Ishikawa (cell line): Measurements from ENCODE around the gene KPNA5.

Source experiments
- CEBPB ChIP-seq: IDR thresholded peaks from 2 replicates; pipeline ENCODE4 v1.6.1; 2012
- CREB1 ChIP-seq: IDR thresholded peaks from 2 replicates; pipeline ENCODE4 v1.6.1; 2012; ENCODE audit warnings: low read depth
- EGR1 ChIP-seq: IDR thresholded peaks from 2 replicates; pipeline ENCODE4 v1.6.1; 2012
- EP300 ChIP-seq: IDR thresholded peaks from 2 replicates; pipeline ENCODE4 v1.6.1; 2012; ENCODE audit warnings: borderline replicate concordance
- FOXM1 ChIP-seq: IDR thresholded peaks from 2 replicates; pipeline ENCODE4 v1.6.1; 2012; ENCODE audit warnings: low read depth, borderline replicate concordance
- MAX ChIP-seq: IDR thresholded peaks from 2 replicates; pipeline ENCODE4 v1.6.1; 2012
- NFIC ChIP-seq: IDR thresholded peaks from 2 replicates; pipeline ENCODE4 v1.6.1; 2012
- RAD21 ChIP-seq: IDR thresholded peaks from 2 replicates; pipeline ENCODE4 v1.6.1; 2012; ENCODE audit warnings: low read depth
- TAF1 ChIP-seq: IDR thresholded peaks from 2 replicates; pipeline ENCODE4 v1.6.1; 2012; ENCODE audit warnings: low read depth, mild to moderate bottlenecking
- TCF12 ChIP-seq: IDR thresholded peaks from 2 replicates; pipeline ENCODE4 v1.6.1; 2012; ENCODE audit warnings: low read depth
- TEAD4 ChIP-seq: IDR thresholded peaks from 2 replicates; pipeline ENCODE4 v1.6.1; 2012
- YY1 ChIP-seq: IDR thresholded peaks from 2 replicates; pipeline ENCODE4 v1.6.1; 2012; ENCODE audit warnings: low read depth
- ZBTB7A ChIP-seq: IDR thresholded peaks from 2 replicates; pipeline ENCODE4 v1.6.1; 2012; ENCODE audit warnings: low read depth
- TF ChIP-seq, protein P1 (sequence below): IDR thresholded peaks from 2 replicates; pipeline ENCODE4 v1.6.1; 2012
- TF ChIP-seq, protein P2 (sequence below): IDR thresholded peaks from 2 replicates; pipeline ENCODE4 v1.6.1; 2012; ENCODE audit warnings: low read depth, mild to moderate bottlenecking

Gene KPNA5

GRCh38 chr6:116764629-116764960 is 83.6 kb downstream of the KPNA5 start:
- TF ChIP-seq TCF12 (no peak), MAX (no peak), TEAD4 (no peak), EGR1 (no peak), RAD21 (no peak), ZBTB7A (no peak)
- TF ChIP-seq, protein P1, sequence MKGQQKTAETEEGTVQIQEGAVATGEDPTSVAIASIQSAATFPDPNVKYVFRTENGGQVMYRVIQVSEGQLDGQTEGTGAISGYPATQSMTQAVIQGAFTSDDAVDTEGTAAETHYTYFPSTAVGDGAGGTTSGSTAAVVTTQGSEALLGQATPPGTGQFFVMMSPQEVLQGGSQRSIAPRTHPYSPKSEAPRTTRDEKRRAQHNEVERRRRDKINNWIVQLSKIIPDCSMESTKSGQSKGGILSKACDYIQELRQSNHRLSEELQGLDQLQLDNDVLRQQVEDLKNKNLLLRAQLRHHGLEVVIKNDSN, result no peak
- TF ChIP-seq, protein P2, sequence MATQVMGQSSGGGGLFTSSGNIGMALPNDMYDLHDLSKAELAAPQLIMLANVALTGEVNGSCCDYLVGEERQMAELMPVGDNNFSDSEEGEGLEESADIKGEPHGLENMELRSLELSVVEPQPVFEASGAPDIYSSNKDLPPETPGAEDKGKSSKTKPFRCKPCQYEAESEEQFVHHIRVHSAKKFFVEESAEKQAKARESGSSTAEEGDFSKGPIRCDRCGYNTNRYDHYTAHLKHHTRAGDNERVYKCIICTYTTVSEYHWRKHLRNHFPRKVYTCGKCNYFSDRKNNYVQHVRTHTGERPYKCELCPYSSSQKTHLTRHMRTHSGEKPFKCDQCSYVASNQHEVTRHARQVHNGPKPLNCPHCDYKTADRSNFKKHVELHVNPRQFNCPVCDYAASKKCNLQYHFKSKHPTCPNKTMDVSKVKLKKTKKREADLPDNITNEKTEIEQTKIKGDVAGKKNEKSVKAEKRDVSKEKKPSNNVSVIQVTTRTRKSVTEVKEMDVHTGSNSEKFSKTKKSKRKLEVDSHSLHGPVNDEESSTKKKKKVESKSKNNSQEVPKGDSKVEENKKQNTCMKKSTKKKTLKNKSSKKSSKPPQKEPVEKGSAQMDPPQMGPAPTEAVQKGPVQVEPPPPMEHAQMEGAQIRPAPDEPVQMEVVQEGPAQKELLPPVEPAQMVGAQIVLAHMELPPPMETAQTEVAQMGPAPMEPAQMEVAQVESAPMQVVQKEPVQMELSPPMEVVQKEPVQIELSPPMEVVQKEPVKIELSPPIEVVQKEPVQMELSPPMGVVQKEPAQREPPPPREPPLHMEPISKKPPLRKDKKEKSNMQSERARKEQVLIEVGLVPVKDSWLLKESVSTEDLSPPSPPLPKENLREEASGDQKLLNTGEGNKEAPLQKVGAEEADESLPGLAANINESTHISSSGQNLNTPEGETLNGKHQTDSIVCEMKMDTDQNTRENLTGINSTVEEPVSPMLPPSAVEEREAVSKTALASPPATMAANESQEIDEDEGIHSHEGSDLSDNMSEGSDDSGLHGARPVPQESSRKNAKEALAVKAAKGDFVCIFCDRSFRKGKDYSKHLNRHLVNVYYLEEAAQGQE, result no peak

DNA sequence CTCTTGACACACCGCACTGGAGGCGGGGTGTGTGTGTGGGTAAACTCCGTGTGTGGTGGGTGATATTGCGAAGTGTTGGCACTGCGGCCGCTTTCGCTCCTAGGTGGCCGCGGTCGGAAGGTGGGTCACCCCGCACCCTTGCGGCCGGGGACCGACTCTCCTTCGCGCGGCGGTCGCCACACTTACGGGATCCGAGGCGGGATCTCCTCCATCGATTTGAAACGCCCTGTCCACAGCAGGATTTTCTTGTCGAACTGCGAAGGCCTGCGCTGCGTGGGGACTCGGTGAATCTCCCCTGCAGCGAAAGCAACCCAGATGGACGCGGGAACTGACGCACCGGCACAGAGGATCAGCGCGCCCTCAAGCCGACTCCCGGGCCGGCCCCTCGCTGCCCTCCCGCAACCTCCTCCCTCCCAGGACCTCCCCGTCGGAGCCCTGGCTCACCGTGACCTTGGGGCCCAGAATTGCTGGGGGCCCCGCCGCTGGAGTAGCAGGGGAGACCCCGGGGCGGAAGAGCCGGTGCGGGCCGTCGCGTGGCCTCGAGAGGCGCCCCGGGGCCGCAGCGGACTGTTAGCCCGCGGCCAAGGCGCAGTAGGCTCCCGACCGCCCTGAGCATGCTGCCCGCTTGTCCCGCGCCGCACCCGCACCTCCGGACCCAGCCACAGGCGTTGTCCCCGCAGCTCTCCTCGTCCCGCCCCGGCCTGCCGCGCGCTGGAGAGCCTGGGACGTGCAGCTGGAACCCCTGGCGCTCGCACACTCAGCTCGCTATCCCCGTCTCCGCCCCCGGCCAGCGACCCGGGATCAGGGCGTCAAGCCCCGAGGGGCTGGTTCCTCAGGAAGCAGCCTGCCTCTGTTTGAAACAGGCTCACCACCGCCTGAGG is 84.2 kb downstream of the KPNA5 start, which contains the start of gene FAM162B:
FAM162B (minus strand) TSS at position 759 of the 881 bp plus-strand sequence; CDS start at position 616, 143 bp downstream.
- TF ChIP-seq RAD21 (no peak), EGR1 (no peak)

GRCh38 chr6:116766506-116767176 is 85.6 kb downstream of the KPNA5 start:
- no peak for TF ChIP-seq RAD21
- TF ChIP-seq YY1, result no peak
- TF ChIP-seq, protein P1, result no peak
- TF ChIP-seq FOXM1, result no peak
- no peak for TF ChIP-seq CEBPB
- no peak for TF ChIP-seq MAX
- TF ChIP-seq ZBTB7A, result no peak
- TF ChIP-seq TEAD4, result no peak
- no peak for TF ChIP-seq CREB1
- TF ChIP-seq, protein P2, result no peak
- no peak for TF ChIP-seq TAF1
- no peak for TF ChIP-seq NFIC

DNA sequence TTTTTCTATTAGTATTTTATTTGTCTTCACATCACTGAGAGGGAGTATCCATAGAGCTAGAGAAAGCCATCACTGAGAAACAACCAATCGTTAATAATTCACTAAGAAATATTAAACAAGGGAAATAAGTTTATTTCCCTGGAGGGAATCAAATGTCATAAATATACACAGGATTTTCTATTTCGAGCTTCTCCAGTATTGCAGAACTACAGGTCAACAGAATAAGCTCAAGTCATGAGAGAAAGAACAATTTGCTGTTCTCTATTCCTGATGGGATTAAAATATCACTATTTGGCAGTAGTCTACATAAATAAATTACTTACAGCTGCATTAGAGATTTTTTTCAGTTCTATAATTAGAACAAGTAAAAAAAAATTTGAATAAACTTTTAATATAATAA is 86.7 kb downstream of the KPNA5 start:
- TF ChIP-seq NFIC, result no peak
- TF ChIP-seq MAX, result no peak
- TF ChIP-seq EGR1, result no peak
- TF ChIP-seq FOXM1, result no peak
- TF ChIP-seq RAD21, result no peak
- TF ChIP-seq EP300, result no peak
- TF ChIP-seq TAF1, result no peak
- no peak for TF ChIP-seq CREB1
- no peak for TF ChIP-seq ZBTB7A
- no peak for TF ChIP-seq CEBPB
- TF ChIP-seq TCF12, result no peak
- no peak for TF ChIP-seq TEAD4

- no peak for TF ChIP-seq EGR1
- TF ChIP-seq, protein P2, result no peak
Observed at GRCh38 chr6:116772450-116772849, 91.4 kb downstream of the KPNA5 start.
